K562 (cell line): ENCODE data around the gene TMEM107. TPM values are rescaled to one million over a fixed set of nuclear protein-coding genes. Genes with fewer than 3 reads are reported as not detected.

Experiments used
- AFF1 ChIP-seq, 2 experiments: fragments of 450-650 bp; IDR thresholded peaks; 2 replicates each; pipeline ENCODE4 v1.6.1; 2018; ENCODE audit warnings: mild to moderate bottlenecking in 2 of 2, low read depth in 1 of 2; ENCODE audit not compliant: partially characterized antibody in 2 of 2
- BHLHE40 ChIP-seq: IDR thresholded peaks from 2 replicates; pipeline ENCODE4 v1.6.1; 2011; ENCODE audit warnings: low read length, improper control_type of control experiment
- CAMTA2 ChIP-seq: fragments of 250-450 bp; sonication (Bioruptor Pico); conservative IDR thresholded peaks from 2 replicates; pipeline ENCODE4 v1.5.1; 2022
- CHD7 ChIP-seq: fragments of 200-600 bp; sonication (generic); IDR thresholded peaks from one replicate; pipeline ENCODE4 v1.6.1; 2012; ENCODE audit warnings: mild to moderate bottlenecking, low read depth, low read length, inconsistent platforms
- CREB5 ChIP-seq: fragments of 250-450 bp; sonication (Bioruptor Pico); IDR thresholded peaks from 2 replicates; pipeline ENCODE4 v1.5.0; 2020; ENCODE audit warnings: mild to moderate bottlenecking
- CREBBP ChIP-seq: IDR thresholded peaks from one replicate; pipeline ENCODE4 v1.6.1; 2012; ENCODE audit warnings: low read depth, mild to moderate bottlenecking, control low read depth, inconsistent platforms, low read length
- RFX5 ChIP-seq: IDR thresholded peaks from 2 replicates; pipeline ENCODE4 v1.6.1; 2011; ENCODE audit warnings: low read depth, mild to moderate bottlenecking, improper control_type of control experiment, low read length
- SMC3 ChIP-seq: conservative IDR thresholded peaks from 2 replicates; pipeline ENCODE4 v1.6.1; 2011; ENCODE audit warnings: low read depth, low read length, improper control_type of control experiment; ENCODE audit not compliant: insufficient read depth
- TCF7 ChIP-seq: sonication (generic); IDR thresholded peaks from 2 replicates; pipeline ENCODE4 v1.6.1; 2016; ENCODE audit warnings: antibody characterized with exemption, borderline replicate concordance
- ZNF311 ChIP-seq: fragments of 250-450 bp; sonication (Bioruptor Pico); IDR thresholded peaks from 2 replicates; pipeline ENCODE4 v1.4.0; 2020; ENCODE audit warnings: mild to moderate bottlenecking, moderate library complexity
- polyA plus RNA-seq, 8 experiments: library from polyadenylated mRNA; depleted of rRNA in 4 of 8; stranded (reverse) in 5 of 8; unstranded in 3 of 8; fragments of >200 nt; fragmentation: Nextera tagmentation in 2 of 8; fragmentation: Illumina TruSeq in 1 of 8; extraction: Ambion mirVana in 2 of 8; extraction: Trizol in 1 of 8; gene quantifications; 2 replicates each; pipeline versions ENCODE4 v1.2.1 to v1.2.3, GENCODE V29; 2011 to 2014; ENCODE audit warnings: inconsistent platforms in 1 of 8, missing spikeins in 1 of 8
- total RNA-seq, 7 experiments: library from RNA; depleted of rRNA in 6 of 7; stranded (reverse); fragments of >200 nt in 6 of 7; fragmentation: Illumina TruSeq in 2 of 7; extraction: Trizol in 2 of 7; gene quantifications; 2 replicates each; pipeline versions ENCODE4 v1.2.1 to v1.2.3, GENCODE V29; 2011 to 2021; ENCODE audit warnings: low replicate concordance in 1 of 7

The TMEM107 gene
- total and polyA plus RNA-seq, 9 of the 15 experiments (the other 6 are each of a cell fraction or from before 2014, with no cell fraction given), result 7.1 to 26.2 (median 16.9) TPM

- TF ChIP-seq CHD7, result no peak
- TF ChIP-seq RFX5, result no peak; the same call in 1 of the 2 replicates
- TF ChIP-seq CAMTA2 (CRISPR knock-in tag), result no peak
- TF ChIP-seq SMC3, result no peak
- TF ChIP-seq TCF7, result no peak
- no peak for TF ChIP-seq CREBBP
- TF ChIP-seq AFF1 (IDR thresholded peaks at IDR 0.05; ENCODE audit: low read depth in 1 of 2, partially characterized antibody in 2 of 2), result no peak
- TF ChIP-seq ZNF311 (CRISPR knock-in tag), result no peak
- TF ChIP-seq BHLHE40, result no peak
- no peak for TF ChIP-seq CREB5 (CRISPR knock-in tag)
Measured at GRCh38 chr17:8187517-8188262, 11.5 kb upstream of the TMEM107 start (continued).
